ENCODE results near the gene LRP6. TPM values are rescaled to one million over a fixed set of nuclear protein-coding genes. Genes with fewer than 3 reads are reported as not detected.
"Not testable (repeated sequence)": the region's sequence is repeated elsewhere in the genome, so short reads cannot be mapped to it uniquely, and the experiment has no call there.

The LRP6 gene
- total RNA-seq, 1 donor from 2014 or later = 22.8 TPM

GRCh38 chr12:12153596-12153995 is 113.2 kb downstream of the LRP6 start:
- DNase-seq (no peak), ATAC-seq (ENCODE audit: poor library complexity) (no peak)
- intact Hi-C loops (cut with DNase I) = no loop called here

- intact Hi-C loops (cut with DNase I) = no loop called here
Observed at GRCh38 chr12:12147111-12147510, 119.7 kb downstream of the LRP6 start.

GRCh38 chr12:12144531-12144930 is 122.3 kb downstream of the LRP6 start:
- intact Hi-C loops (cut with DNase I); DNase-seq; ATAC-seq (ENCODE audit: poor library complexity): not testable (repeated sequence)

More at GRCh38 chr12:12147111-12147510, 119.7 kb downstream of the LRP6 start:
- ATAC-seq (ENCODE audit: poor library complexity) = no peak
- no peak for DNase-seq

GRCh38 chr12:12141000-12141399 is 125.8 kb downstream of the LRP6 start:
- DNase-seq (no peak), ATAC-seq (ENCODE audit: poor library complexity) (no peak)
- intact Hi-C loops (cut with DNase I) = no loop called here

- no peak for ATAC-seq (ENCODE audit: poor library complexity)
- intact Hi-C loops (cut with DNase I) = no loop called here
Observed at GRCh38 chr12:12138203-12139154, 128.4 kb downstream of the LRP6 start.

GRCh38 chr12:12133785-12134184 is 133.1 kb downstream of the LRP6 start:
- DNase-seq (no peak), ATAC-seq (ENCODE audit: poor library complexity) (no peak)
- intact Hi-C loops (cut with DNase I) = no loop called here

More at GRCh38 chr12:12138203-12139154, 128.4 kb downstream of the LRP6 start:
- no peak for DNase-seq

- intact Hi-C loops (cut with DNase I) = no loop called here
- DNase-seq (no peak), ATAC-seq (ENCODE audit: poor library complexity) (no peak)
Observed at GRCh38 chr12:12133259-12133658, 133.6 kb downstream of the LRP6 start.

- intact Hi-C loops (cut with DNase I) = no loop called here
- no peak for DNase-seq
- no peak for ATAC-seq (ENCODE audit: poor library complexity)
Observed at GRCh38 chr12:12128670-12129069, 138.2 kb downstream of the LRP6 start.

GRCh38 chr12:12127304-12127703 is 139.5 kb downstream of the LRP6 start:
- intact Hi-C loops (cut with DNase I) = no loop called here
- no peak for ATAC-seq (ENCODE audit: poor library complexity)
- no peak for DNase-seq

- intact Hi-C loops (cut with DNase I) = no loop called here
- ATAC-seq (ENCODE audit: poor library complexity) (no peak), DNase-seq (no peak)
Observed at GRCh38 chr12:12126551-12126950, 140.3 kb downstream of the LRP6 start.

GRCh38 chr12:12123036-12123604 is 143.7 kb downstream of the LRP6 start:
- no peak for ATAC-seq (ENCODE audit: poor library complexity)

GRCh38 chr12:12121061-12121460 is 145.8 kb downstream of the LRP6 start:
- DNase-seq = no peak
- intact Hi-C loops (cut with DNase I) = no loop called here
- no peak for ATAC-seq (ENCODE audit: poor library complexity)

More at GRCh38 chr12:12123036-12123604, 143.7 kb downstream of the LRP6 start:
- no peak for DNase-seq
- intact Hi-C loops (cut with DNase I) = no loop called here

GRCh38 chr12:12116677-12117076 is 150.2 kb downstream of the LRP6 start:
- no peak for ATAC-seq (ENCODE audit: poor library complexity)
- intact Hi-C loops (cut with DNase I) = no loop called here
- DNase-seq = no peak

- intact Hi-C loops (cut with DNase I) = no loop called here
- DNase-seq (no peak), ATAC-seq (ENCODE audit: poor library complexity) (no peak)
Observed at GRCh38 chr12:12115514-12115913, 151.3 kb downstream of the LRP6 start.

- intact Hi-C loops (cut with DNase I); DNase-seq; ATAC-seq (ENCODE audit: poor library complexity): not testable (repeated sequence)
Observed at GRCh38 chr12:12110923-12111555, 155.8 kb downstream of the LRP6 start.

GRCh38 chr12:12108441-12109058 is 158.3 kb downstream of the LRP6 start:
- ATAC-seq (ENCODE audit: poor library complexity) (no peak), DNase-seq (no peak)
- intact Hi-C loops (cut with DNase I) = no loop called here

GRCh38 chr12:12107678-12108077 is 159.2 kb downstream of the LRP6 start:
- ATAC-seq (ENCODE audit: poor library complexity) (no peak), DNase-seq (no peak)
- intact Hi-C loops (cut with DNase I) = no loop called here

GRCh38 chr12:12099102-12099501 is 167.7 kb downstream of the LRP6 start:
- intact Hi-C loops (cut with DNase I) = no loop called here
- DNase-seq = no peak
- ATAC-seq (ENCODE audit: poor library complexity) = no peak

- DNase-seq (no peak), ATAC-seq (ENCODE audit: poor library complexity) (no peak)
- intact Hi-C loops (cut with DNase I) = no loop called here
Observed at GRCh38 chr12:12098691-12099015, 168.2 kb downstream of the LRP6 start.
